H1 (cell line): ENCODE results near the gene CCDC92B. TPM values are rescaled to one million over a fixed set of nuclear protein-coding genes. Genes with fewer than 3 reads are reported as not detected.

Experiments
- CTCF ChIA-PET: fragments of 300-600 bp; sonication (Branson Sonifier 250); formaldehyde crosslinking; loops from one replicate; lab custom pipeline; 2021; ENCODE audit not compliant: partially characterized antibody; lab: Charles Lee
- POLR2A ChIA-PET: fragments of 300-600 bp; sonication (Branson Sonifier 250); formaldehyde crosslinking; loops from one replicate; lab custom pipeline; 2021; ENCODE audit warnings: inconsistent platforms; ENCODE audit not compliant: partially characterized antibody; lab: Charles Lee
- DNase-seq, 2 experiments: peaks; one replicate each; pipeline versions ENCODE4 v3.0.0 to v3.0.0-alpha.2; 2010 to 2022; ENCODE audit warnings: low spot score in 2 of 2, low read depth in 1 of 2, mixed read lengths in 1 of 2
- FAIRE-seq: peaks from 2 replicates; lab custom pipeline; 2011; peaks lifted over from hg19 to GRCh38; lab: Jason Lieb, UNC
- H2AFZ ChIP-seq: 2 replicates; pipeline ENCODE4 v1.8.1; 2012; ENCODE audit warnings: low read length, inconsistent platforms
- H2AK5ac ChIP-seq: 2 replicates; pipeline ENCODE4 v1.6.1; 2013; ENCODE audit warnings: low read depth, low read length
- H2BK120ac ChIP-seq: replicated peaks from 2 replicates; pipeline ENCODE3; 2013; ENCODE audit warnings: low read depth, low read length, inconsistent platforms
- H2BK12ac ChIP-seq: 2 replicates; pipeline ENCODE4 v1.6.1; 2013; ENCODE audit warnings: low read depth, low read length
- H2BK15ac ChIP-seq: 2 replicates; pipeline ENCODE4 v1.6.1; 2013; ENCODE audit warnings: low read length
- H2BK20ac ChIP-seq: 2 replicates; pipeline ENCODE4 v1.6.1; 2013; ENCODE audit warnings: low read length
- H2BK5ac ChIP-seq: 2 replicates; pipeline ENCODE4 v1.6.1; 2013; ENCODE audit warnings: low read depth, low read length
- H3K14ac ChIP-seq: 2 replicates; pipeline ENCODE4 v1.6.1; 2013; ENCODE audit warnings: inconsistent platforms; ENCODE audit not compliant: insufficient read length
- H3K18ac ChIP-seq: 2 replicates; pipeline ENCODE4 v1.6.1; 2013; ENCODE audit warnings: low read length; ENCODE audit errors: extremely low read depth
- H3K23ac ChIP-seq: 2 replicates; pipeline ENCODE4 v1.6.1; 2013; ENCODE audit warnings: inconsistent platforms; ENCODE audit not compliant: insufficient read length
- H3K23me2 ChIP-seq: 2 replicates; pipeline ENCODE4 v1.6.1; 2013; ENCODE audit warnings: low read depth, low read length
- H3K27ac ChIP-seq: 2 replicates; pipeline ENCODE4 v1.6.1; 2011; ENCODE audit warnings: low read depth, low read length, inconsistent platforms
- H3K27me3 ChIP-seq, 4 experiments: replicated peaks in 1 of 4; 1 replicate in 1 of 4; 2 replicates in 3 of 4; pipeline versions ENCODE4 v1.6.1 to v1.8.1; 2011 to 2013; ENCODE audit warnings: low read length in 3 of 4, mild to moderate bottlenecking in 3 of 4, inconsistent platforms in 2 of 4, mixed read lengths in 2 of 4, moderate library complexity in 1 of 4; ENCODE audit not compliant: control insufficient read depth in 3 of 4, insufficient read depth in 3 of 4; ENCODE audit errors: extremely low read depth in 1 of 4
- H3K36me3 ChIP-seq, 4 experiments: 2 replicates each; pipeline versions ENCODE4 v1.6.1 to v1.8.1; 2011 to 2013; ENCODE audit warnings: mild to moderate bottlenecking in 4 of 4, low read length in 3 of 4, moderate library complexity in 2 of 4, control low read depth in 1 of 4, inconsistent platforms in 1 of 4; ENCODE audit not compliant: insufficient read depth in 4 of 4, control insufficient read depth in 2 of 4
- H3K4ac ChIP-seq: replicated peaks from 2 replicates; pipeline ENCODE3; 2013; ENCODE audit warnings: low read length, low read depth, mixed read lengths, inconsistent platforms; ENCODE audit not compliant: insufficient read length
- H3K4me1 ChIP-seq, 4 experiments: replicated peaks in 1 of 4; 1 replicate in 1 of 4; 2 replicates in 3 of 4; pipeline versions ENCODE4 v1.6.1 to v1.8.1; 2011 to 2013; ENCODE audit warnings: low read length in 3 of 4, inconsistent platforms in 2 of 4, mixed read lengths in 1 of 4; ENCODE audit not compliant: insufficient read depth in 4 of 4, control insufficient read depth in 3 of 4
- H3K4me2 ChIP-seq, 2 experiments: 2 replicates each; pipeline versions ENCODE4 v1.6.1 to v1.8.1; 2011 to 2013; ENCODE audit warnings: low read depth in 2 of 2, low read length in 2 of 2, control low read depth in 1 of 2, inconsistent platforms in 1 of 2, mild to moderate bottlenecking in 1 of 2; ENCODE audit not compliant: insufficient read depth in 1 of 2
- H3K4me3 ChIP-seq, 4 experiments: fragments of 200-600, 300-600 bp in 1 of 4; sonication (generic), shearing (Covaris generic), sonication (Bioruptor Twin) in 1 of 4; 2 replicates each; pipeline versions ENCODE4 v1.5.1 to v1.8.1; 2011 to 2016; ENCODE audit warnings: low read length in 4 of 4, low read depth in 3 of 4, control low read depth in 2 of 4, inconsistent platforms in 2 of 4, mild to moderate bottlenecking in 2 of 4, mixed read lengths in 1 of 4, moderate library complexity in 1 of 4; ENCODE audit not compliant: insufficient read depth in 2 of 4; ENCODE audit errors: extremely low read depth in 1 of 4
- H3K56ac ChIP-seq: replicated peaks from 2 replicates; pipeline ENCODE3; 2013; ENCODE audit warnings: low read depth, mild to moderate bottlenecking, mixed read lengths, low read length, inconsistent platforms; ENCODE audit not compliant: insufficient read length
- H3K79me1 ChIP-seq: 2 replicates; pipeline ENCODE4 v1.6.1; 2013; ENCODE audit warnings: low read depth, low read length, control low read depth
- H3K79me2 ChIP-seq, 2 experiments: 2 replicates each; pipeline versions ENCODE4 v1.6.1 to v1.8.1; 2012 to 2013; ENCODE audit warnings: low read length in 2 of 2, mild to moderate bottlenecking in 2 of 2, inconsistent platforms in 1 of 2; ENCODE audit not compliant: insufficient read depth in 2 of 2, control insufficient read depth in 1 of 2
- H3K9ac ChIP-seq, 4 experiments: replicated peaks in 1 of 4; 1 replicate in 1 of 4; 2 replicates in 3 of 4; pipeline versions ENCODE4 v1.6.1 to v1.8.1; 2011 to 2013; ENCODE audit warnings: low read depth in 3 of 4, low read length in 3 of 4, control low read depth in 2 of 4, mild to moderate bottlenecking in 2 of 4, moderate library complexity in 2 of 4, inconsistent platforms in 1 of 4; ENCODE audit errors: extremely low read depth in 1 of 4
- H3K9me3 ChIP-seq, 2 experiments: 2 replicates each; pipeline versions ENCODE4 v1.6.1 to v1.8.1; 2012 to 2013; ENCODE audit warnings: mild to moderate bottlenecking in 2 of 2, moderate library complexity in 2 of 2, control low read depth in 1 of 2, inconsistent platforms in 1 of 2, low read depth in 1 of 2, low read length in 1 of 2, mixed read lengths in 1 of 2; ENCODE audit not compliant: insufficient read depth in 2 of 2
- H4K20me1 ChIP-seq, 2 experiments: replicated peaks in 1 of 2; 2 replicates each; pipeline versions ENCODE3 to v1.8.1; 2011 to 2013; ENCODE audit warnings: inconsistent platforms in 2 of 2, low read length in 2 of 2, mild to moderate bottlenecking in 1 of 2; ENCODE audit not compliant: insufficient read depth in 2 of 2, control insufficient read depth in 1 of 2
- H4K5ac ChIP-seq: 2 replicates; pipeline ENCODE4 v1.6.1; 2013; ENCODE audit warnings: low read length, low read depth, mixed read lengths, inconsistent platforms; ENCODE audit not compliant: insufficient read length
- H4K8ac ChIP-seq: 2 replicates; pipeline ENCODE4 v1.8.0; 2013; ENCODE audit warnings: mild to moderate bottlenecking, moderate library complexity, low read length, inconsistent platforms; ENCODE audit not compliant: insufficient read depth; ENCODE audit errors: extremely low read depth
- H4K91ac ChIP-seq: replicated peaks from 2 replicates; pipeline ENCODE3; 2013; ENCODE audit warnings: low read length, mixed read lengths, inconsistent platforms; ENCODE audit not compliant: insufficient read length
- EGR1 ChIP-seq: IDR thresholded peaks from 2 replicates; pipeline ENCODE4 v1.6.1; 2011; ENCODE audit warnings: low read depth, low read length, borderline replicate concordance
- EP300 ChIP-seq, 2 experiments: IDR thresholded peaks; 1 replicate in 1 of 2; 2 replicates in 1 of 2; pipeline ENCODE4 v1.6.1; 2011 to 2012; ENCODE audit warnings: low read depth in 2 of 2, low read length in 2 of 2, mild to moderate bottlenecking in 2 of 2, borderline replicate concordance in 1 of 2, inconsistent platforms in 1 of 2, moderate library complexity in 1 of 2
- KDM4A ChIP-seq: IDR thresholded peaks from one replicate; pipeline ENCODE4 v1.7.1; 2012; ENCODE audit warnings: low read depth, mild to moderate bottlenecking, moderate library complexity, low read length, inconsistent platforms; ENCODE audit not compliant: severe bottlenecking
- RNF2 ChIP-seq: fragments of 200-900, 300-1000 bp; sonication (generic); IDR thresholded peaks from 2 replicates; pipeline ENCODE4 v1.7.1; 2016; ENCODE audit warnings: borderline replicate concordance, low read depth, mild to moderate bottlenecking, antibody characterized with exemption, low read length; ENCODE audit not compliant: poor library complexity, severe bottlenecking; ENCODE audit errors: missing control alignments
- SIN3A ChIP-seq, 2 experiments: IDR thresholded peaks in 1 of 2; conservative IDR thresholded peaks in 1 of 2; 2 replicates each; pipeline ENCODE4 v1.6.1; 2011 to 2012; ENCODE audit warnings: low read length in 2 of 2, improper control_type of control experiment in 1 of 2, low read depth in 1 of 2, mild to moderate bottlenecking in 1 of 2
- SIRT6 ChIP-seq: IDR thresholded peaks from one replicate; pipeline ENCODE4 v1.7.1; 2012; ENCODE audit warnings: low read length, inconsistent platforms
- SRF ChIP-seq: IDR thresholded peaks from 2 replicates; pipeline ENCODE4 v1.6.1; 2011; ENCODE audit warnings: mild to moderate bottlenecking, low read depth, low read length, moderate library complexity
- TCF12 ChIP-seq: IDR thresholded peaks from 2 replicates; pipeline ENCODE4 v1.6.1; 2011; ENCODE audit warnings: low read depth, mild to moderate bottlenecking, low read length
- YY1 ChIP-seq: IDR thresholded peaks from 2 replicates; pipeline ENCODE4 v1.6.1; 2011; ENCODE audit warnings: low read depth, mild to moderate bottlenecking, low read length
- ZNF274 ChIP-seq: IDR thresholded peaks from 2 replicates; pipeline ENCODE4 v1.7.0; 2012; ENCODE audit warnings: low read length, borderline replicate concordance; ENCODE audit errors: extremely low read depth
- WGBS, 2 experiments: shearing (Covaris generic) in 1 of 2; methylation state at CpG; one replicate each; pipeline versions ENCODE4 v1.1.6 to v1.1.7; 2013 to 2015; ENCODE audit warnings: low lambda C conversion rate in 2 of 2, mixed read lengths in 2 of 2, inconsistent platforms in 1 of 2, low coverage in 1 of 2, missing lambda C conversion rate in 1 of 2; ENCODE audit not compliant: insufficient replicate concordance in 2 of 2, insufficient coverage in 1 of 2, insufficient read length in 1 of 2; ENCODE audit errors: extremely low coverage in 1 of 2, missing lambda C conversion rate in 1 of 2; 5-methylcytosine and 5-hydroxymethylcytosine counted together
- polyA plus RNA-seq, 7 experiments: library from polyadenylated mRNA; depleted of rRNA in 3 of 7; stranded (reverse) in 5 of 7; unstranded in 2 of 7; fragments of >200 nt in 5 of 7; fragments of 200-250 nt in 2 of 7; gene quantifications; 1 replicate in 5 of 7; 2 replicates in 1 of 7; 4 replicates in 1 of 7; pipeline versions ENCODE4 v1.2.1 to v1.2.3, GENCODE V29; 2011 to 2013; ENCODE audit warnings: missing spikeins in 2 of 7, mixed read lengths in 2 of 7
- total RNA-seq: library from RNA; stranded (reverse); fragmentation: NEBNext Ultra II Directional; extraction: Animal tissue kit (Norgen Biotek cat#: 25700); gene quantifications from 2 replicates; pipeline ENCODE4 v1.2.1, GENCODE V29; 2021

CCDC92B gene
- total and polyA plus RNA-seq, 2 of the 8 experiments (the other 6 are each of a cell fraction or from before 2014, with no cell fraction given), result 5.5 to 12.1 TPM

DNA sequence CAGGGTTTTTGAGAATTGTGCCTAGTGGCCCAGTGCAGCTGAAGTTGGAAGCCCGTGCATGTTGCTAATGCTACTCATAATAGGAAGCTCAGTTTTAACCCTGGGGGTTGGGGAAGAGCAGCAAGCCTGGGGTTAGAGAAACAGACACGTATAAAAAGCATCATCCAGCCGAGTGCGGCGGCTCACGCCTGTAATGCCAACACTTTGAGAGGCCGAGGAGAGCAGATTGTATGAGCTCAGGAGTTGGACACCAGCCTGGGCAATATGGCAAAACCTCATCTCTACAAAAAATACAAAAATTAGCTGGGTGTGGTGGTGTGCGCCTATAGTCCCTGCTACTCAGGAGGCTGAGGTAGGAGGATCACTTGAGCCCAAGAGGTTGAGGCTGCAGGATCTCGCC is 35.6 kb downstream of the CCDC92B start:
- POLR2A ChIA-PET, result interaction anchor here (0.6 to 4.3 kb wide), 4 partner anchors 10 to 384 kb away, joined by 3 to 23 read pairs (median 3); no protein-coding TSS in a partner anchor
- H2BK12ac ChIP-seq, result no peak overlapping the region

More for the DNA sequence above, 35.6 kb downstream of the CCDC92B start:
- Histone ChIP-seq H3K14ac (no peak overlapping the region), H3K9ac (no peak overlapping the region), H2AFZ (no peak overlapping the region), H4K91ac (no peak overlapping the region), H3K23ac (no peak overlapping the region), H2BK5ac (no peak overlapping the region), H3K56ac (no peak overlapping the region), H2BK15ac (no peak overlapping the region), H2BK20ac (no peak overlapping the region), H3K36me3 (no peaks in the 10 kb centered on the region), H3K4ac (no peak overlapping the region), H3K79me1 (peaks cover 5% of the 10 kb centered on the region), H3K4me2 (no peak overlapping the region), H3K27ac (no peak overlapping the region), H3K27me3 (peaks cover 0 to 9% (median 6%) of the 10 kb centered on the region in 4 experiments; a peak in 5 of 7 replicates), H3K4me1 (peaks cover 4 to 27% (median 21%) of the 10 kb centered on the region in 4 experiments), H3K18ac (no peak overlapping the region), H4K20me1 (peaks cover 5 to 7% of the 10 kb centered on the region in 2 experiments), H3K4me3 (no peak overlapping the region), H4K5ac (no peak overlapping the region), H3K79me2 (peaks cover 17 to 20% of the 10 kb centered on the region in 2 experiments; a peak in 3 of 4 replicates), H3K9me3 (no peaks in the 10 kb centered on the region), H4K8ac (no peak overlapping the region), H2BK120ac (no peak overlapping the region), H3K23me2 (peaks cover 7% of the 10 kb centered on the region; the same call in 1 of the 2 replicates), H2AK5ac (no peak overlapping the region)
- DNase-seq (no peak), FAIRE-seq (no peak)
- TF ChIP-seq EGR1 (no peak), RNF2 (no peak), KDM4A (no peak), SIN3A (conservative IDR thresholded peaks at IDR 0.05 in 1 of 2, IDR thresholded peaks at IDR 0.05 in 1 of 2; ENCODE audit: low read depth in 1 of 2, low read length in 2 of 2) (no peak), SRF (no peak), TCF12 (no peak), EP300 (IDR thresholded peaks at IDR 0.05; ENCODE audit: borderline replicate concordance in 1 of 2, low read depth in 2 of 2, low read length in 2 of 2) (no peak), YY1 (no peak), ZNF274 (no peak), SIRT6 (no peak)
- 88% methylated on average over 8 of the region's 9 CpGs; no CpG with 5 or more reads in 1 of the 2 experiments for WGBS, 2 experiments
- CTCF ChIA-PET, result interaction anchor here (0.6 to 1.2 kb wide), 4 partner anchors 9 to 112 kb away, joined by 3 to 6 read pairs (median 3); no protein-coding TSS in a partner anchor
